Peyer's patch (tissue), 4 donors: ENCODE measurements around the gene TFCP2L1.

Experiments used
- POLR2A ChIP-seq, 2 donors: fragments of 450-650 bp; IDR thresholded peaks; one replicate each; pipeline ENCODE4 v1.5.1; 2017; ENCODE audit warnings: antibody characterized with exemption in 2 of 2, mild to moderate bottlenecking in 2 of 2, moderate library complexity in 2 of 2
- TF ChIP-seq, protein P1 (sequence below), 6 experiments: fragments of 450-650 bp in 4 of 6; fragments of 200-600 bp in 2 of 6; sonication (generic) in 1 of 6; IDR thresholded peaks; one replicate each; pipeline ENCODE4 v1.5.1; 2017 to 2019; ENCODE audit warnings: antibody characterized with exemption in 6 of 6, mild to moderate bottlenecking in 3 of 6, moderate library complexity in 1 of 6

GRCh38 chr2:121182520-121182919, 102.5 kb downstream of the TFCP2L1 start:
- TF ChIP-seq, protein P1, sequence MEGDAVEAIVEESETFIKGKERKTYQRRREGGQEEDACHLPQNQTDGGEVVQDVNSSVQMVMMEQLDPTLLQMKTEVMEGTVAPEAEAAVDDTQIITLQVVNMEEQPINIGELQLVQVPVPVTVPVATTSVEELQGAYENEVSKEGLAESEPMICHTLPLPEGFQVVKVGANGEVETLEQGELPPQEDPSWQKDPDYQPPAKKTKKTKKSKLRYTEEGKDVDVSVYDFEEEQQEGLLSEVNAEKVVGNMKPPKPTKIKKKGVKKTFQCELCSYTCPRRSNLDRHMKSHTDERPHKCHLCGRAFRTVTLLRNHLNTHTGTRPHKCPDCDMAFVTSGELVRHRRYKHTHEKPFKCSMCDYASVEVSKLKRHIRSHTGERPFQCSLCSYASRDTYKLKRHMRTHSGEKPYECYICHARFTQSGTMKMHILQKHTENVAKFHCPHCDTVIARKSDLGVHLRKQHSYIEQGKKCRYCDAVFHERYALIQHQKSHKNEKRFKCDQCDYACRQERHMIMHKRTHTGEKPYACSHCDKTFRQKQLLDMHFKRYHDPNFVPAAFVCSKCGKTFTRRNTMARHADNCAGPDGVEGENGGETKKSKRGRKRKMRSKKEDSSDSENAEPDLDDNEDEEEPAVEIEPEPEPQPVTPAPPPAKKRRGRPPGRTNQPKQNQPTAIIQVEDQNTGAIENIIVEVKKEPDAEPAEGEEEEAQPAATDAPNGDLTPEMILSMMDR (IDR thresholded peaks at IDR 0.05), result no peak
- TF ChIP-seq POLR2A (IDR thresholded peaks at IDR 0.05), result no peak
